Kidney epithelial cell (primary cell): Measurements from ENCODE around the gene JARID2. TPM values are rescaled to one million over a fixed set of nuclear protein-coding genes. Genes with fewer than 3 reads are reported as not detected.
A peak's percentile ranks its signal among the peaks of the same experiment; 100 is the strongest.

ENCODE experiments used
- DNase-seq: peaks from one replicate; pipeline ENCODE4 v3.0.0-alpha.2; 2010; ENCODE audit warnings: low read depth
- H3K27me3 ChIP-seq: 2 replicates; pipeline ENCODE4 v1.6.0; 2011; ENCODE audit warnings: low read length; ENCODE audit not compliant: control insufficient read depth, insufficient read depth
- H3K36me3 ChIP-seq: 2 replicates; pipeline ENCODE4 v1.5.1; 2011; ENCODE audit warnings: low read length; ENCODE audit not compliant: control insufficient read depth, insufficient read depth
- H3K4me3 ChIP-seq: 2 replicates; pipeline ENCODE4 v1.5.1; 2011; ENCODE audit warnings: low read depth, mild to moderate bottlenecking, control low read depth, low read length
- CTCF ChIP-seq: IDR thresholded peaks from 2 replicates; pipeline ENCODE4 v1.5.1; 2011; ENCODE audit warnings: mild to moderate bottlenecking, moderate library complexity, low read length, control low read depth, inconsistent platforms; ENCODE audit not compliant: insufficient read depth, poor library complexity, severe bottlenecking
- total RNA-seq: library from RNA; depleted of rRNA; stranded (reverse); fragments of >200 nt; gene quantifications from 2 replicates; pipeline ENCODE4 v1.2.3, GENCODE V29; 2015

JARID2 gene
- total RNA-seq, 1 donor from 2014 or later, result 15.2 TPM

- DNase-seq, result no peak
- no peaks in the 10 kb centered on the region for H3K36me3 ChIP-seq
- TF ChIP-seq CTCF, result no peak
- no peaks in the 10 kb centered on the region for H3K27me3 ChIP-seq
- H3K4me3 ChIP-seq, result no peak overlapping the region
Observed at GRCh38 chr6:15324427-15324985, 78.6 kb downstream of the JARID2 start.

- no peak for DNase-seq
- Histone ChIP-seq H3K4me3 (no peak overlapping the region), H3K27me3 (no peaks in the 10 kb centered on the region), H3K36me3 (no peaks in the 10 kb centered on the region)
- TF ChIP-seq CTCF, result no peak
Observed at GRCh38 chr6:15325540-15325955, 79.7 kb downstream of the JARID2 start.

- Histone ChIP-seq H3K36me3 (no peaks in the 10 kb centered on the region), H3K4me3 (no peak overlapping the region), H3K27me3 (no peaks in the 10 kb centered on the region)
- DNase-seq, result no peak
- TF ChIP-seq CTCF, result no peak
Observed at GRCh38 chr6:15326067-15326614, 80.3 kb downstream of the JARID2 start.

- no peaks in the 10 kb centered on the region for H3K36me3 ChIP-seq
- no peaks in the 10 kb centered on the region for H3K27me3 ChIP-seq
- no peak for DNase-seq
- TF ChIP-seq CTCF, result peak; percentile 26
- no peak overlapping the region for H3K4me3 ChIP-seq
Observed at GRCh38 chr6:15327271-15327670, 81.4 kb downstream of the JARID2 start.

- peak; percentile 57 for DNase-seq
- H3K4me3 ChIP-seq, result no peak overlapping the region
- H3K36me3 ChIP-seq, result no peaks in the 10 kb centered on the region
- H3K27me3 ChIP-seq, result no peaks in the 10 kb centered on the region
- TF ChIP-seq CTCF, result no peak
Observed at GRCh38 chr6:15329197-15329671, 83.4 kb downstream of the JARID2 start.
